ENCODE data around the gene HMG20B. TPM values are rescaled to one million over a fixed set of nuclear protein-coding genes. Genes with fewer than 3 reads are reported as not detected.

Gene HMG20B
- total and polyA plus RNA-seq, 7 donors: 61.3 to 148 (median 105) TPM

GRCh38 chr19:3613818-3614661, 41.3 kb downstream of the HMG20B start:
- Histone ChIP-seq H3K9me3 (no peaks in the 10 kb centered on the region), H3K27me3 (no peaks in the 10 kb centered on the region), H3K4me1 (peaks cover 0 to 35% (median 33%) of the 10 kb centered on the region in 4 donors), H3K27ac (peak overlapping the region in 3 of 4 donors; percentile 42 to 60 (median 46)), H3K4me3 (no peak overlapping the region), H3K36me3 (peaks cover 0 to 57% (median 23%) of the 10 kb centered on the region in 4 donors)
- TF ChIP-seq CTCF (IDR thresholded peaks at IDR 0.05) (no peak), POLR2AphosphoS5 (IDR thresholded peaks at IDR 0.05) (peak in 2 of 4 donors; percentile 34 to 46), POLR2A (IDR thresholded peaks at IDR 0.05) (no peak)
- intact Hi-C loops (cut with DNase I): loop anchor here (10.0 kb wide), 1 partner anchor 289 kb away; no protein-coding TSS in a partner anchor
- no peak for DNase-seq
- WGBS, 2 donors: 89% methylated on average over 39 of the region's 39 CpGs

GRCh38 chr19:3614858-3615505, 42.2 kb downstream of the HMG20B start:
- intact Hi-C loops (cut with DNase I): loop anchor here (5.0 to 10.0 kb wide), 2 partner anchors 38 to 290 kb away; no protein-coding TSS in a partner anchor
- DNase-seq: no peak
- TF ChIP-seq CTCF (IDR thresholded peaks at IDR 0.05): no peak
- no peak for TF ChIP-seq POLR2A (IDR thresholded peaks at IDR 0.05)
- TF ChIP-seq EP300 (IDR thresholded peaks at IDR 0.05): no peak
- no peak for TF ChIP-seq POLR2AphosphoS5 (IDR thresholded peaks at IDR 0.05)

GRCh38 chr19:3615524-3616135, 42.9 kb downstream of the HMG20B start:
- H3K4me1 ChIP-seq: peaks cover 0 to 32% (median 29%) of the 10 kb centered on the region in 4 donors
- no peaks in the 10 kb centered on the region for H3K9me3 ChIP-seq
- no peak for DNase-seq
- intact Hi-C loops (cut with DNase I): loop anchor here (5.0 to 10.0 kb wide), 2 partner anchors 38 to 291 kb away; no protein-coding TSS in a partner anchor
- H3K4me3 ChIP-seq: no peak overlapping the region
- H3K27me3 ChIP-seq: no peaks in the 10 kb centered on the region
- H3K36me3 ChIP-seq: peaks cover 0 to 66% (median 23%) of the 10 kb centered on the region in 4 donors
- 95% methylated on average over 26 of the region's 26 CpGs for WGBS, 2 donors
- TF ChIP-seq POLR2A (IDR thresholded peaks at IDR 0.05): no peak
- no peak for TF ChIP-seq CTCF (IDR thresholded peaks at IDR 0.05)
- no peak for TF ChIP-seq POLR2AphosphoS5 (IDR thresholded peaks at IDR 0.05)
- no peak overlapping the region for H3K27ac ChIP-seq

More at GRCh38 chr19:3614858-3615505, 42.2 kb downstream of the HMG20B start:
- H3K27me3 ChIP-seq: no peaks in the 10 kb centered on the region
- no peak overlapping the region for H3K27ac ChIP-seq
- peaks cover 0 to 32% (median 29%) of the 10 kb centered on the region in 4 donors for H3K4me1 ChIP-seq
- peaks cover 0 to 60% (median 23%) of the 10 kb centered on the region in 4 donors for H3K36me3 ChIP-seq
- H3K9me3 ChIP-seq: no peaks in the 10 kb centered on the region
- 88 to 91% methylated on average over 18 of the region's 18 CpGs for WGBS, 2 donors
- no peak overlapping the region for H3K4me3 ChIP-seq

GRCh38 chr19:3617463-3617862, 44.7 kb downstream of the HMG20B start:
- intact Hi-C loops (cut with DNase I): loop anchor here (5.0 to 10.0 kb wide), 2 partner anchors 40 to 293 kb away; no protein-coding TSS in a partner anchor
- no peak for DNase-seq
- H3K4me3 ChIP-seq: no peak overlapping the region
- peaks cover 0 to 32% (median 29%) of the 10 kb centered on the region in 4 donors for H3K4me1 ChIP-seq
- no peaks in the 10 kb centered on the region for H3K27me3 ChIP-seq
- TF ChIP-seq CTCF (IDR thresholded peaks at IDR 0.05) (no peak), POLR2AphosphoS5 (IDR thresholded peaks at IDR 0.05) (no peak), EP300 (IDR thresholded peaks at IDR 0.05) (no peak), POLR2A (IDR thresholded peaks at IDR 0.05) (no peak)
- no peaks in the 10 kb centered on the region for H3K9me3 ChIP-seq
- peaks cover 0 to 66% (median 14%) of the 10 kb centered on the region in 4 donors for H3K36me3 ChIP-seq
- 51 to 66% methylated on average over 19 of the region's 19 CpGs for WGBS, 2 donors
- peak overlapping the region in 1 of 4 donors; percentile 10 for H3K27ac ChIP-seq
